Stimulated activated CD8-positive, alpha-beta memory T cell treated with anti-CD3 and anti-CD28 coated beads, Interleukin-4, amount 100 ng/mL, for 24 hours (primary cell): ENCODE measurements around the gene FARS2.

Experiments used
- DNase-seq: peaks from one replicate; pipeline ENCODE4 v3.0.0-alpha.2; 2020; ENCODE audit warnings: low read depth

Gene FARS2

GRCh38 chr6:5729080-5729434 lies 467.7 kb downstream of the FARS2 start:
- DNase-seq, result no peak

DNA sequence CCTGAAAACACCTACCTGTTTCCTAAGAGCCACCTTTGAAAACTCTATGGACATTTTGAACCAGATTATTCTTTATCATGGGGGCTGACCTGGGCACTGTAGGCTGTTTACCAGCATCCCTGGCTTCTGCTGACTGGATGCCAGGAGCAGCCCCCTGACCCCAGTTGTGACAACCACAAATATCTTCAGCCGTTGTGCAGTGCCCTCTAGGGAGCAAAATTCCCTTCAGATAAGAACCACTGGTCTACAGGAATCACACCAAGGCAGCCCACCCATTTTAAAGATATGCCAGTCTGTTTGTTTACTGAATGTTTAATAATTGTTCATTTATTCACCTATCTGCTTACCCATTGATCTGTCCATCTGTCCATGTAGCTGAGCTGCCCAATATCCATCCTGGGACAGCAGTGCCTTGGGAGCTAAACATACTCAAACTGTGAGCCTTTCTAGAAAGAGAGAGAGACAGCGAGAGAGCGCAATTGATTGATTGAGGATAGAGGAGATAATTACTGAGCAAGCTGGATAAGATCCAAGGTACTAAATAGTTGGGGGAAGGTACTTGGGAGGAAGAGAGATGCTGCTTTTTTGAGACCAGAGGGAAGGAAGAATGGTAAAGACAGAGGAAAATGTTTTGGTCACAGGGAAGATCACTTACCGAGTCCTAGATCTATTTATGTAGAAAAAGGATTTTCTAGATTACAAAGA lies 468.7 kb downstream of the FARS2 start:
- no peak for DNase-seq

DNA sequence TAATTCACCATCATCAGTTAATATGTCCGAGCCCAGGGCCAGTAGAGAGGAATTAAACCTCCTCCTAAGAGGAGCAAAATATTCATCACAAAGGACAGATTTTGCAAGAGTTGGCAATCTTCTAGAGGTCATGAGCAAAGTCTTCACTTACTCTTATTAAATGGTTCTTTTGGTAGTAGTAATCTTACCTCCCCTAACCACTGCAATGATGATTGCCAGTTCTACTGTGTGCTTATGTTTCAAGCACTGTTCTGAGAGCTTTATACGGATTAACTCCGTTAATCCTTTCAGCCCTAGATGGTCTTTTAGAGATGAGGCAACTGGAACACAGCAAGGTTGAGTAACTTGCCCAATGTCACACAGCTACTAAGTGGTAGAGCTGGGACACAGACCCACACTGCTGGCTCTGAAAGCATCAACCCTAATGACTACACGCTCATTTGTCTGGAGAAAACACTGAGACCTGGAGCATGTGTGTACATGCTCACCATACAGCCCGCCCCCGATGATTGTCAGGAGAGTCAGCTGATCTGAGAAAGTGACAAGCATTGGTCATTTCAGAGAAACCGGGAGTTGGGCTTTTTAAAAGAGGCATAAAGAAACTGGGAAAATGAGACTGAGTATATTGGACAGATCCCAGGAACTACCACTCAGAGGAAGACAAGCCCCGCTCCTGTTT lies 469.4 kb downstream of the FARS2 start:
- no peak for DNase-seq

DNA sequence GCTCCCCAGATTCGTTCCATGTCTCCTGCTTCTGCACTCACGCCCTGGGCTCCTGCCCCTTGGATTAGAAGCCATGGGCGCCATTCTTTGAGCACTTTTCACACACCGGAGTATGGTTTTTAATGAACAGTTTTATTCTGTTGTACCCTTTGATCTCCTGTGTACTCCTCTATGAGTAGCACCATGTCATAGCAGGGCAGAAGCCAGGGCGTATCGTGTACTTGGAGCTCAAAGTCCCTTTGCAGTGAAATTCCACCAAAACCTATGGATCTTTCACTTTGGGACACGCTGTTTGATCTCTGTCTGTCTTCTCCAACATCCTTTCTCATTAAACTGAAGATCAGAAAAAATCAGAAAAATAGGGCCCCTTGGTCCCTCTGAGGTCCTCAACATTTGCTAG lies 470.1 kb downstream of the FARS2 start:
- no peak for DNase-seq

DNA sequence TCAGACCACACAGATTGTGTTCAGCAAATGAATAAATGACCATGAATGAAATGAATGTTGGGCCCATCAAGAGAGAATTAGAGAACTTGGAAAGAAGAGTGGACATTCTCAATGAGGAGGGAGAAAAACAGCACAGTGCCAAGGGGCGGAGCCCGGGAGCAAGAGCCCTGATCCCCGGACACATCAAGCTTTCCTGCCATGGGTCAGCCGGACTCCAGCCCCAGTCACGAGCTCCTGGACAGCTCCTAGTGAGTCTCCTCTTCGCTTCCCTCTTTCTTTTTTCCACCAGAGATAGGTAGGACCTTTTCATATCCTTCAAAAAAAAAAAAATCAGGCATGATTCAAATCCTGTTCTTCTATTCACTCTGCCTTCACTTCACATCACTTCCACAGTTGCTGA lies 471.2 kb downstream of the FARS2 start:
- DNase-seq, result no peak

DNA sequence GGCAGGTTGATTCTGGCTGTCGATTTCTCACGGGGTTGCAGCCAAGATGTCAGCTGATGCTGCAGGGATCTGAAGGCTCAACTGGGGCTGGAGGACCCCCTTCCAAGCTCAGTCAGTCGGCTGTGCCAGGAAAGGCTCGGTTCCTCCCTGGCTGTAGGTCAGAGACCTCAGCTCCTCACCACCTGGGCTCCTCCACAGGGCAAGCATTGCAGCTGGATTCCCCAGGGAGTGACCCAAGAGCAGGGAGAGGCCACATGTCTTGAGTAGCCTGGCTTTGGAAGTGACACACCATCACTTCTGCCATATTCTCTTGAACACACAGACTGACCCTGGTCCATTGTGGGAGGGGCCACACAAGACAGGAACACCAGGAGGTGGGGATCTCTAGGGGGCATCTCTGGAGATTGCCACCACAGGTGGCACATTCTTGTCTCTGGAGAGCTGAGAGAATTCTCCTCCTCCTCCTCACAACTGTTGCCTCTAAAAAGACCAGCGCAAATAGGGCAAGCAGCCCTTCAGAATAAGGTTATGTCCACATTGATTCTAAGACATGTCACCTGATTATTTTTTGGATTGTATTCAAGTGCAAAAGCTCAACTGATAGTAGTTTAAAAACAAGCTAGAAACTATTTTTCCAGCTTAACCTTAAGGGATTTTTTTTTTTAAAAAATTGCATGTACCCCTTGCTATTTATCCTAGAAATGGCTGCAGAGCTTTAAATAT lies 474.9 kb downstream of the FARS2 start:
- DNase-seq, result no peak

- no peak for DNase-seq
These were observed 476.1 kb downstream of the FARS2 start for GRCh38 chr6:5737460-5737859.

DNA sequence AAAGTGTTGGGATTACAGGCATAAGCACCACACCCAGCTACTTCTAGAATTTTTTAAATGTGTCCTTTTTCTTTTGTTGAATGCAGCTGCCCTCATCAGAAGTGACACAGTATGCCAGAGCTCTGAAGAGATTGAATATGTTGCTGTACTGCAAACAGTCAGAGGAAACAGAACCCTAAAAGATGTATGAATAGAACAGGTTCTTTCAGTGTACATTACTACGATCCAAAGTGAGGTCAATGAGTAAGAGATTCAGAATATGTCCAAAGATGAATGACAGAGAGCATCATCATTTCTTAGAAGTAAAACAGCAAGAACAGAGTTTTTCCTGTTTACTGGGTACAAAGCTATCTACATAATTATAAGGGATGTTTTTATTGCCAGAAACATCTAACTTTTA lies 476.9 kb downstream of the FARS2 start:
- DNase-seq, result no peak

- no peak for DNase-seq
These were observed 483.2 kb downstream of the FARS2 start for GRCh38 chr6:5744497-5744896.

GRCh38 chr6:5745081-5745480 lies 483.8 kb downstream of the FARS2 start:
- no peak for DNase-seq

GRCh38 chr6:5746053-5746758 lies 484.9 kb downstream of the FARS2 start:
- no peak for DNase-seq

GRCh38 chr6:5746759-5747130 lies 485.4 kb downstream of the FARS2 start:
- no peak for DNase-seq

- DNase-seq, result no peak
These were observed 486.1 kb downstream of the FARS2 start for GRCh38 chr6:5747379-5747778.

GRCh38 chr6:5749016-5749650 lies 487.8 kb downstream of the FARS2 start:
- DNase-seq, result no peak

DNA sequence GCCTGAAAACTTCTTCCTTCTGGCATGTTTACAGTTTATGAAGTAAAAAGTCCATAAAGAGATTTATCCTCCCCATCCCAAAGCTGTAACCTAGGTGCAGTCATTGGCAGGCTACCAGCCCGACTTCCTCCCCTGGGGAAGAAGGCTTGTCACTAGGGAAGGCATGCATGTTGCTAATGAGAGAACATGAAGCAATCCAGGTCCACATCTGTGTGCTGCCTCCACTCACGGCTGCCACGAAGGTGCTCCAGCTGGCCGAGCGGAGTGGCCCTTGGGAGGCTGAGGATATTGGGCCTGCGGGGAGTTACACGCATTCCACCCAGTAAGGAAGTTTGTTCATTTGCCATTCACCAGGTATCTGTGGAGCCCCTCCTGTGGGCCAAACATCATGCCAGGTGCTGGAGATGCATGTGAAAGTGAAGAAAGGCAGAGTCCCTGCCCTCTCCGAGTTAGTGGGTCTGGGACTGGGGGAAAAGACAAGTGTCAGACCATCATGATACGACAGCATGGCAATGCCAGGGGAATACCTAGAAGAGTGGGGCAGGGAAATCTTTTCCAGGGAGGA lies 488.4 kb downstream of the FARS2 start:
- no peak for DNase-seq

GRCh38 chr6:5751525-5752390 lies 490.4 kb downstream of the FARS2 start:
- no peak for DNase-seq

- DNase-seq, result no peak
These were observed 491.0 kb downstream of the FARS2 start for GRCh38 chr6:5752391-5752680.

DNA sequence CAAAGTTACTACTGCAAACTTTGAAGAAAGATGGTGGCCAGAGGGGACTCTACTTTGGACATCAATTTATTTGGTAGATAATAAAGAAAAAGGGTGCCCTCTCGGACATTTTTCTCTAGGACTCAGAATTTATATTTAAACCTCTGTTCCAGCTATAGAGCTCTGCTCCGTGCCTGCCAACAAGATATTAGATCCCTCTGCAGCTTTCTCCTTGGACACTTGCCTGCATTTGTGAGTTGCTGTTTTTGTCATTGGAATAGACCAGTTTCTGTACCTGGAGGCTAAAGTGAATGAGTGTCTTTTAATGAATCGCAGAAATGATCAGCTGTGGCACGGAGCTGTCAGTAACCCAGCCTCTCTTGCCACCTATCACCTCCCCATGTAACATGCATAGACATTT lies 491.9 kb downstream of the FARS2 start:
- no peak for DNase-seq

DNA sequence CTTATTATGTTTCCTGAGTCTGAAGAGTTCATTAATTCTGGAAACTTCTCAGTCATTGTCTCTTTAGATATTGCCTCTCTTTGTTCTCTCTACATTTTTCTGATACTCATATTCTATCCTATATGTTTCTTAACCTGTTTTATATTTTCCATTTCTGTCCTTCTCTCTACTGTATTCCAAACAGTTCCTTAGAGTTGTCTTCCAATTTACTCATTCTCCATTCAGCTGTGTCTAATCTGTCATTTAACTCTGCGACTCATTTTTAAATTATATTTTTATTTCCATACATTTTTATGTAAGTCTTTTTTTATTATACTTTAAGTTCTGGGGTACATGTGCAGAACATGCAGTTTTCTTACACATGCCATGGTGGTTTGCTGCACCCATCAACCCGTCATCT lies 493.6 kb downstream of the FARS2 start:
- DNase-seq, result no peak

DNA sequence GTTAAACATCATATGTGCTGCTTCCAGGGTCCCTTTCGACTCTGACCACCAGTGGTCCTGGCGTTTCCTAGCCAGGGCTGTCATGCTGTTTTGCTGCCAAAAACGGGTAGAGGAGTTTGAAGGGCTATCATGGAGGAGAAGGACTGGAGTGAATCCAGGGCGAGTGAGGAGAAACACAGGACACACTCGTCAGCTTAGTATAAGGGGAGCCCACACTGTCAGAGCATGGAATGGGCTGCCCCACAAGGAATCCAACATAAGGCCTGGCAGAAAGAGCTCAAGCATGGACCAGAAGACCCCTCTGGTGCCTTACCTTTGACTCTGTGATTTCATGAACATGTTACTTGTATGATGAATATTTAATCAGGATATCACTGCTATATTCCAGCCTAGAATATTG lies 498.3 kb downstream of the FARS2 start:
- no peak for DNase-seq

- DNase-seq, result no peak
These were observed 500.1 kb downstream of the FARS2 start for GRCh38 chr6:5761370-5761769.
